Keratinocyte (primary cell): ENCODE data around the gene ZNF432. TPM values are rescaled to one million over a fixed set of nuclear protein-coding genes. Genes with fewer than 3 reads are reported as not detected.
"Not testable (repeated sequence)": the region's sequence is repeated elsewhere in the genome, so short reads cannot be mapped to it uniquely, and the experiment has no call there.

ENCODE experiments used
- DNase-seq: peaks from one replicate; pipeline ENCODE4 v3.0.0-alpha.2; 2011; ENCODE audit warnings: low read depth, missing footprints, low spot score
- FAIRE-seq: peaks from 2 replicates; lab custom pipeline; 2011; peaks lifted over from hg19 to GRCh38; lab: Jason Lieb, UNC
- H2AFZ ChIP-seq: 2 replicates; pipeline ENCODE4 v1.6.0; 2012; ENCODE audit warnings: low read length, control low read depth, inconsistent platforms; ENCODE audit not compliant: control insufficient read depth
- H3K27ac ChIP-seq: 2 replicates; pipeline ENCODE4 v1.5.1; 2011; ENCODE audit warnings: low read length; ENCODE audit not compliant: control insufficient read depth, insufficient read depth
- H3K27me3 ChIP-seq: 3 replicates; pipeline ENCODE4 v1.6.0; 2011; ENCODE audit warnings: low read length; ENCODE audit not compliant: control insufficient read depth, insufficient read depth; ENCODE audit errors: extremely low read depth
- H3K36me3 ChIP-seq, 2 experiments: 2 replicates in 1 of 2; 3 replicates in 1 of 2; pipeline ENCODE4 v1.5.1; 2011; ENCODE audit warnings: low read length in 2 of 2, mild to moderate bottlenecking in 1 of 2; ENCODE audit not compliant: control insufficient read depth in 2 of 2, insufficient read depth in 2 of 2; ENCODE audit errors: extremely low read depth in 1 of 2
- H3K4me1 ChIP-seq: 3 replicates; pipeline ENCODE4 v1.5.1; 2011; ENCODE audit warnings: low read length; ENCODE audit not compliant: control insufficient read depth, insufficient read depth; ENCODE audit errors: extremely low read depth
- H3K4me2 ChIP-seq: 3 replicates; pipeline ENCODE4 v1.6.0; 2011; ENCODE audit warnings: low read depth, low read length; ENCODE audit not compliant: control insufficient read depth, insufficient read depth; ENCODE audit errors: extremely low read depth
- H3K4me3 ChIP-seq, 3 experiments: fragments of 200-600 bp in 1 of 3; sonication (generic) in 1 of 3; 2 replicates in 2 of 3; 3 replicates in 1 of 3; pipeline ENCODE4 v1.5.1; 2011 to 2016; ENCODE audit warnings: low read length in 3 of 3, mild to moderate bottlenecking in 3 of 3, control low read depth in 2 of 3, inconsistent platforms in 1 of 3, low read depth in 1 of 3, mixed read lengths in 1 of 3, mixed run types in 1 of 3, moderate library complexity in 1 of 3; ENCODE audit not compliant: control insufficient read depth in 2 of 3, insufficient read depth in 2 of 3; ENCODE audit errors: extremely low read depth in 1 of 3
- H3K79me2 ChIP-seq: 2 replicates; pipeline ENCODE4 v1.6.0; 2012; ENCODE audit warnings: low read length; ENCODE audit not compliant: control insufficient read depth, insufficient read depth
- H3K9ac ChIP-seq: 3 replicates; pipeline ENCODE4 v1.6.0; 2011; ENCODE audit warnings: low read length; ENCODE audit not compliant: control insufficient read depth, insufficient read depth; ENCODE audit errors: extremely low read depth
- H3K9me1 ChIP-seq: 3 replicates; pipeline ENCODE4 v1.6.0; 2011; ENCODE audit warnings: low read length; ENCODE audit not compliant: control insufficient read depth, insufficient read depth; ENCODE audit errors: extremely low read depth
- H3K9me3 ChIP-seq: 2 replicates; pipeline ENCODE4 v1.5.1; 2012; ENCODE audit warnings: low read depth, low read length; ENCODE audit not compliant: control insufficient read depth
- H4K20me1 ChIP-seq: 3 replicates; pipeline ENCODE4 v1.6.0; 2011; ENCODE audit warnings: low read length; ENCODE audit not compliant: control insufficient read depth, insufficient read depth; ENCODE audit errors: extremely low read depth
- EZH2 ChIP-seq: IDR thresholded peaks from one replicate; pipeline ENCODE4 v1.6.1; 2012; ENCODE audit warnings: inconsistent platforms, mild to moderate bottlenecking, low read length, moderate library complexity
- dilution Hi-C: fragments of 300-500 bp; cut with MboI; formaldehyde crosslinking; loops from one replicate; pipeline ENCODE4 v1.7.0; 2020; ENCODE audit warnings: low sequenced_read_pairs; ENCODE audit not compliant: extremely low pct_ligation_motif_present
- polyA minus RNA-seq, 3 experiments: library from RNA; depleted of rRNA, polyadenylated mRNA; stranded (reverse); fragments of >200 nt; gene quantifications; 1 replicate in 1 of 3; 2 replicates in 1 of 3; 3 replicates in 1 of 3; pipeline ENCODE4 v1.2.3, GENCODE V29; 2011
- polyA plus RNA-seq, 5 experiments: library from polyadenylated mRNA; depleted of rRNA in 3 of 5; stranded (reverse) in 3 of 5; stranded (forward) in 1 of 5; unstranded in 1 of 5; fragments of >200 nt; gene quantifications; 1 replicate in 1 of 5; 2 replicates in 3 of 5; 3 replicates in 1 of 5; pipeline versions ENCODE4 v1.2.1 to v1.2.3, GENCODE V29; 2011 to 2012; ENCODE audit warnings: missing spikeins in 2 of 5, low read depth in 1 of 5, low replicate concordance in 1 of 5
- TF ChIP-seq, protein P1 (sequence below), 3 experiments: IDR thresholded peaks in 1 of 3; conservative IDR thresholded peaks in 1 of 3; optimal IDR thresholded peaks in 1 of 3; 2 replicates in 2 of 3; 3 replicates in 1 of 3; pipeline versions ENCODE3 to v1.5.1; 2011; ENCODE audit warnings: low read length in 3 of 3, mild to moderate bottlenecking in 3 of 3, moderate library complexity in 2 of 3, control low read depth in 1 of 3, inconsistent platforms in 1 of 3; ENCODE audit not compliant: insufficient read depth in 2 of 3; ENCODE audit errors: extremely low read depth in 1 of 3

Gene ZNF432
- polyA plus RNA-seq = 4.5 to 15.9 TPM (median 14.8 TPM) in 3 replicates
- polyA plus RNA-seq (2011; ENCODE audit: low read depth) = 24.7 TPM
- 2.3 and 5.2 TPM in 2 replicates for polyA plus RNA-seq (2011; cell fraction: cytosol; rRNA removed)
- 75.6 and 79.1 TPM in 2 replicates for polyA plus RNA-seq (2011; cell fraction: nucleus; rRNA removed)
- polyA plus RNA-seq (2012; ENCODE audit: low replicate concordance) = 5.3 and 16.7 TPM in 2 replicates
- polyA minus RNA-seq = 3.1 to 39.7 TPM (median 23.0 TPM) in 3 replicates
- polyA minus RNA-seq (2011; cell fraction: cytosol; rRNA and poly(A)+ RNA removed) = 7.9 TPM
- 36.3 and 77.8 TPM in 2 replicates for polyA minus RNA-seq (2011; cell fraction: nucleus; rRNA and poly(A)+ RNA removed)

GRCh38 chr19:52048555-52049501, at the start of gene ZNF432:
Gene ZNF432, minus strand, starts transcription at chr19:52048838. Its CDS starts 1,970 bp downstream, at chr19:52046868.
- H3K4me3 ChIP-seq = peak within 1 kb of the TSS; percentile 54 to 95 (median 73)
- H3K79me2 ChIP-seq = peaks cover 2% of the 10 kb centered on the region
- H3K27me3 ChIP-seq = no peaks in the 10 kb centered on the region
- peaks cover 5 to 6% of the 10 kb centered on the region in 2 experiments for H3K36me3 ChIP-seq
- no peak for TF ChIP-seq EZH2
- TF ChIP-seq, protein P1, sequence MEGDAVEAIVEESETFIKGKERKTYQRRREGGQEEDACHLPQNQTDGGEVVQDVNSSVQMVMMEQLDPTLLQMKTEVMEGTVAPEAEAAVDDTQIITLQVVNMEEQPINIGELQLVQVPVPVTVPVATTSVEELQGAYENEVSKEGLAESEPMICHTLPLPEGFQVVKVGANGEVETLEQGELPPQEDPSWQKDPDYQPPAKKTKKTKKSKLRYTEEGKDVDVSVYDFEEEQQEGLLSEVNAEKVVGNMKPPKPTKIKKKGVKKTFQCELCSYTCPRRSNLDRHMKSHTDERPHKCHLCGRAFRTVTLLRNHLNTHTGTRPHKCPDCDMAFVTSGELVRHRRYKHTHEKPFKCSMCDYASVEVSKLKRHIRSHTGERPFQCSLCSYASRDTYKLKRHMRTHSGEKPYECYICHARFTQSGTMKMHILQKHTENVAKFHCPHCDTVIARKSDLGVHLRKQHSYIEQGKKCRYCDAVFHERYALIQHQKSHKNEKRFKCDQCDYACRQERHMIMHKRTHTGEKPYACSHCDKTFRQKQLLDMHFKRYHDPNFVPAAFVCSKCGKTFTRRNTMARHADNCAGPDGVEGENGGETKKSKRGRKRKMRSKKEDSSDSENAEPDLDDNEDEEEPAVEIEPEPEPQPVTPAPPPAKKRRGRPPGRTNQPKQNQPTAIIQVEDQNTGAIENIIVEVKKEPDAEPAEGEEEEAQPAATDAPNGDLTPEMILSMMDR (optimal IDR thresholded peaks at IDR 0.05 in 1 of 3, IDR thresholded peaks at IDR 0.05 in 1 of 3, conservative IDR thresholded peaks at IDR 0.05 in 1 of 3; ENCODE audit: extremely low read depth in 1 of 3, insufficient read depth in 2 of 3, low read length in 3 of 3) = peak in 1 of 3 experiments; percentile 24
- peak within 1 kb of the TSS; percentile 93 for H3K27ac ChIP-seq
- H3K9ac ChIP-seq = peak within 1 kb of the TSS; percentile 92
- peak within 1 kb of the TSS; percentile 74 for H3K4me2 ChIP-seq
- H3K9me3 ChIP-seq = no peaks in the 10 kb centered on the region
- peaks cover 6% of the 10 kb centered on the region for H3K4me1 ChIP-seq
- dilution Hi-C loops = no loop called here
- peak; percentile 28 for DNase-seq
- H4K20me1 ChIP-seq = no peaks in the 10 kb centered on the region
- H3K9me1 ChIP-seq = no peaks in the 10 kb centered on the region
- H2AFZ ChIP-seq = peak within 1 kb of the TSS; percentile 100
- FAIRE-seq = peak; percentile 53

GRCh38 chr19:52096416-52096815, 47.8 kb upstream of the ZNF432 start:
- H3K9ac ChIP-seq, H3K9me3 ChIP-seq, FAIRE-seq, H3K4me3 ChIP-seq, H3K4me2 ChIP-seq, H4K20me1 ChIP-seq, H2AFZ ChIP-seq, H3K36me3 ChIP-seq, H3K27me3 ChIP-seq, dilution Hi-C loops, H3K9me1 ChIP-seq, DNase-seq, H3K4me1 ChIP-seq: not testable (repeated sequence)
- Histone ChIP-seq H3K79me2 (peaks cover 39% of the 10 kb centered on the region), H3K27ac (peak overlapping the region; percentile 67)
